Measurements from ENCODE around the gene AFF1.

- no peak for TF ChIP-seq POLR2A (IDR thresholded peaks at IDR 0.05; ENCODE audit: low read depth, low read length)
- no peak for TF ChIP-seq POLR2AphosphoS5 (IDR thresholded peaks at IDR 0.05; ENCODE audit: low read depth, low read length)
These were observed 15.1 kb upstream of the AFF1 start for GRCh38 chr4:86919561-86920223.

Measured in GM12892 (cell line).